Naive thymus-derived CD4-positive, alpha-beta T cell (primary cell): ENCODE results near the gene LY6G5B. TPM values are rescaled to one million over a fixed set of nuclear protein-coding genes. Genes with fewer than 3 reads are reported as not detected.

Source experiments
- ATAC-seq: fragments of 150-1000 bp; cut with Tn5 transposase; 2 replicates; pipeline ENCODE4 v1.10.0; 2021; ENCODE audit warnings: mild to moderate bottlenecking, moderate library complexity
- CTCF ChIA-PET: fragments of 350-600 bp; sonication (Branson Sonifier 250); formaldehyde crosslinking; loops from one replicate; lab custom pipeline; 2021; ENCODE audit warnings: antibody characterized with exemption; lab: Charles Lee
- POLR2A ChIA-PET: fragments of 350-600 bp; sonication (Branson Sonifier 250); formaldehyde crosslinking; loops from one replicate; lab custom pipeline; 2021; ENCODE audit warnings: antibody characterized with exemption, inconsistent platforms; lab: Charles Lee
- DNase-seq, 9 donors: peaks; one replicate each; pipeline versions ENCODE4 v3.0.0 to v3.0.0-alpha.2; 2020 to 2022; ENCODE audit warnings: mixed read lengths in 1 of 9
- H3K27ac ChIP-seq: one replicate; pipeline ENCODE4 v1.7.0; 2013; ENCODE audit warnings: mild to moderate bottlenecking, low read depth, low read length, moderate library complexity
- H3K27me3 ChIP-seq, 2 donors: one replicate each; pipeline ENCODE4 v1.7.0; 2013; ENCODE audit warnings: low read length in 2 of 2, mild to moderate bottlenecking in 2 of 2, moderate library complexity in 2 of 2; ENCODE audit not compliant: control insufficient read depth in 2 of 2, insufficient read depth in 2 of 2
- H3K36me3 ChIP-seq, 3 experiments: 1 replicate in 2 of 3; 2 replicates in 1 of 3; pipeline ENCODE4 v1.7.0; 2013; ENCODE audit warnings: low read length in 3 of 3, mild to moderate bottlenecking in 3 of 3, moderate library complexity in 1 of 3; ENCODE audit not compliant: insufficient read depth in 3 of 3, control insufficient read depth in 2 of 3
- H3K4me1 ChIP-seq, 2 donors: one replicate each; pipeline ENCODE4 v1.7.0; 2013; ENCODE audit warnings: low read length in 2 of 2, mild to moderate bottlenecking in 2 of 2, moderate library complexity in 1 of 2; ENCODE audit not compliant: control insufficient read depth in 2 of 2, insufficient read depth in 2 of 2
- H3K4me3 ChIP-seq: 2 replicates; pipeline ENCODE4 v1.7.0; 2013; ENCODE audit warnings: mild to moderate bottlenecking, low read length
- H3K9me3 ChIP-seq, 3 experiments: 1 replicate in 2 of 3; 2 replicates in 1 of 3; pipeline ENCODE4 v1.7.0; 2013; ENCODE audit warnings: low read length in 3 of 3; ENCODE audit not compliant: control insufficient read depth in 2 of 3
- H3K27ac Mint-ChIP-seq, 9 donors: one replicate each; pipeline ENCODE4 v1.8.0; 2020 to 2022; ENCODE audit warnings: mixed read lengths in 9 of 9, mild to moderate bottlenecking in 8 of 9, moderate library complexity in 5 of 9, inconsistent platforms in 2 of 9
- H3K27me3 Mint-ChIP-seq, 5 donors: one replicate each; pipeline ENCODE4 v1.8.0; 2021 to 2022; ENCODE audit warnings: mixed read lengths in 5 of 5, mild to moderate bottlenecking in 1 of 5
- H3K36me3 Mint-ChIP-seq, 5 donors: one replicate each; pipeline ENCODE4 v1.8.0; 2020 to 2022; ENCODE audit warnings: mixed read lengths in 5 of 5, mild to moderate bottlenecking in 3 of 5, inconsistent platforms in 1 of 5
- H3K4me1 Mint-ChIP-seq, 7 donors: one replicate each; pipeline ENCODE4 v1.8.0; 2020 to 2022; ENCODE audit warnings: mixed read lengths in 7 of 7, mild to moderate bottlenecking in 3 of 7, inconsistent platforms in 1 of 7
- H3K4me3 Mint-ChIP-seq, 10 donors: one replicate each; pipeline ENCODE4 v1.8.0; 2020 to 2022; ENCODE audit warnings: mild to moderate bottlenecking in 10 of 10, mixed read lengths in 10 of 10, moderate library complexity in 6 of 10, inconsistent platforms in 2 of 10
- H3K9me3 Mint-ChIP-seq, 11 donors: one replicate each; pipeline ENCODE4 v1.8.0; 2020 to 2022; ENCODE audit warnings: mixed read lengths in 11 of 11, mild to moderate bottlenecking in 4 of 11, inconsistent platforms in 1 of 11, moderate library complexity in 1 of 11
- intact Hi-C, 2 donors: fragments of 100-400 bp; cut with micrococcal nuclease; formaldehyde crosslinking; loops; one replicate each; pipeline ENCODE4 v1.15.1; 2023
- polyA plus RNA-seq, 2 donors: library from polyadenylated mRNA; unstranded; fragments of 300-500 nt; fragmentation: Illumina TruSeq; gene quantifications; one replicate each; pipeline ENCODE4 v1.2.3, GENCODE V29; 2021
- total RNA-seq, 6 experiments: library from RNA in 5 of 6; stranded (reverse) in 5 of 6; gene quantifications; 1 replicate in 5 of 6; 2 replicates in 1 of 6; pipeline ENCODE4 v1.2.3 and lab custom pipeline; 2021 to 2026

LY6G5B gene
- total and polyA plus RNA-seq, 7 experiments from 2014 or later: 27.7 to 51.0 (median 42.9) TPM; not detected in 2

DNA sequence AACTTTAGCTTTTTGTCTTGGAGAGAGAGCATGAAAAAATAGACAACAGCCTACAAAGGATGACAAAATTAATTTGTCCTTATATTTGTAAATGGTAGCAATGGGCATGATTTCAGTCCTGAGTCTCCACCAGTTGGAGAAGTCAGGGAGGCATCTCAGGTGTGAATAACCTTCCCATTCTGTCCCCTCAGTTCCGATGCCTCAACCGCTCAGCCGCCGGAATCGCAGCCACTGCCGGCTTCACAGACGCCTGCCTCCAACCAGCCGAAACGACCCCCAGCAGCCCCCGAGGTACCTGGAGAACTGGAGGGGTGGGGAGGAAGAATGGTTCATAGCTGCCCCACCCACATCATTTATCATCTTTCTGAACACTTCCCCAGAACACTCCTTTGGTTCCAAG is 45.7 kb upstream of the LY6G5B start:
- H3K4me3 Mint-ChIP-seq: no peak overlapping the region
- H3K36me3 Mint-ChIP-seq: peaks cover 4 to 48% (median 21%) of the 10 kb centered on the region in 5 donors
- no peaks in the 10 kb centered on the region for H3K27me3 Mint-ChIP-seq
- ChIA-PET CTCF (interaction anchor here (0.6 to 1.2 kb wide), 2 partner anchors 42 to 117 kb away, joined by 3 read pairs; partner anchors contain the start of gene LTB), POLR2A (interaction anchor here (66.4 kb wide), 1 partner anchor 60 kb away, joined by 3078 read pairs; the partner anchor contains the start of genes ATP6V1G2, DDX39B, LST1 and LTA)
- H3K27ac ChIP-seq: no peak overlapping the region
- peaks cover 9 to 39% (median 30%) of the 10 kb centered on the region in 7 donors for H3K4me1 Mint-ChIP-seq
- no peak overlapping the region for H3K4me3 ChIP-seq
- peaks cover 20 to 57% (median 23%) of the 10 kb centered on the region in 3 experiments for H3K36me3 ChIP-seq
- H3K9me3 ChIP-seq: no peaks in the 10 kb centered on the region
- ATAC-seq: no peak
- peaks cover 3 to 14% of the 10 kb centered on the region in 2 donors for H3K4me1 ChIP-seq
- DNase-seq: no peak
- peaks cover 0 to 2% (median 0%) of the 10 kb centered on the region in 11 donors for H3K9me3 Mint-ChIP-seq
- H3K27me3 ChIP-seq: no peaks in the 10 kb centered on the region
- intact Hi-C loops: loop anchor here (5.0 kb wide), 3 partner anchors 333 to 1228 kb away; partner anchors contain the start of genes GNL1 (in 1 of the 2), NELFE (in 1 of the 2), PRR3 (in 1 of the 2) and PSMB9 (in 1 of the 2)
- H3K27ac Mint-ChIP-seq: peak overlapping the region in 4 of 9 donors; percentile 5 to 74 (median 23)

DNA sequence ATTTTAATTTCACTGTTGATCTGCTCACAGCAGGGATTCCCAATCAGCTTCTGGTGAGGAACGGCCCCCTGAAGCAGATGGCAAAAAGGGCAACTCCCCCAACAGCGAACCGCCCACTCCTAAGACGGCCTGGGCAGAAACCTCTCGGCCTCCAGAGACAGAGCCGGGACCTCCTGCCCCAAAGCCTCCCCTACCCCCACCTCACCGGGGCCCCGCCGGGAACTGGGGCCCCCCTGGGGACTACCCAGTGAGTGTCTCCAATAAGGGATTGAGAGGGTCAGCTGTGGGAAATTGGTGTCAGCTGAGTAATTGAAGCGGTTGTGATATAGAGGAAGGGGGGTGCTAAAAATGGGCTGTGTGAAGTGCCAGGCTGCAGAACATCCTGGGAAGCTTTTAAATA is 42.8 kb upstream of the LY6G5B start:
- intact Hi-C loops: no loop called here
- H3K36me3 Mint-ChIP-seq: peaks cover 14 to 60% (median 26%) of the 10 kb centered on the region in 5 donors
- no peak for ATAC-seq
- Histone ChIP-seq H3K9me3 (no peaks in the 10 kb centered on the region), H3K36me3 (peaks cover 20 to 86% (median 29%) of the 10 kb centered on the region in 3 experiments), H3K4me3 (no peak overlapping the region), H3K4me1 (peaks cover 0 to 3% of the 10 kb centered on the region in 2 donors), H3K27ac (no peak overlapping the region), H3K27me3 (no peaks in the 10 kb centered on the region)
- peak overlapping the region in 2 of 9 donors; percentile 1 to 34 for H3K27ac Mint-ChIP-seq
- DNase-seq: no peak
- ChIA-PET CTCF (interaction anchor here (0.6 kb wide), 1 partner anchor 76 kb away, joined by 3 read pairs; no protein-coding TSS in a partner anchor), POLR2A (interaction anchor here (0.7 to 66.4 kb wide), 5 partner anchors 13 to 268 kb away, joined by 3 to 3078 read pairs (median 4); partner anchors contain the start of genes ATP6V1G2, BAG6, DDX39B and LST1)
- no peaks in the 10 kb centered on the region for H3K9me3 Mint-ChIP-seq
- no peaks in the 10 kb centered on the region for H3K27me3 Mint-ChIP-seq
- peaks cover 0 to 28% (median 12%) of the 10 kb centered on the region in 7 donors for H3K4me1 Mint-ChIP-seq
- H3K4me3 Mint-ChIP-seq: no peak overlapping the region

DNA sequence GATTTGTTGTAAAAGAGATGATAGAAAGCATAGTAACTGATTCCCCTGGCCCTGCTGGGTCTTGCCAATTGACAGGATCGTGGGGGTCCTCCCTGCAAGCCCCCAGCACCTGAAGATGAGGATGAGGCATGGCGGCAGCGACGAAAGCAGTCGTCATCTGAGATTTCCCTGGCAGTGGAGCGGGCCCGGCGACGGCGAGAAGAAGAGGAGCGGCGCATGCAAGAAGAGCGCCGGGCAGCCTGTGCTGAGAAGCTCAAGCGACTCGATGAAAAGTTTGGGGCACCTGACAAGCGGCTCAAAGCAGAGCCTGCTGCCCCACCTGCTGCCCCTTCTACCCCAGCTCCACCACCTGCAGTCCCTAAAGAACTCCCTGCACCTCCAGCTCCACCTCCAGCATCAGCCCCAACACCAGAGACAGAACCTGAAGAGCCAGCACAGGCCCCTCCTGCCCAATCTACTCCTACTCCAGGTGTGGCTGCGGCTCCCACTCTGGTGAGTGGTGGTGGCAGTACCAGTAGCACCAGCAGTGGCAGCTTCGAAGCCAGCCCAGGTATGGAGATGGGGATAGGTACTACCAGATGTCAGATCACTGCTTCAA is 42.0 kb upstream of the LY6G5B start:
- no peak for ATAC-seq
- Histone ChIP-seq H3K27ac (no peak overlapping the region), H3K27me3 (no peaks in the 10 kb centered on the region), H3K9me3 (no peaks in the 10 kb centered on the region), H3K36me3 (peaks cover 20 to 95% (median 35%) of the 10 kb centered on the region in 3 experiments), H3K4me1 (no peaks in the 10 kb centered on the region), H3K4me3 (no peak overlapping the region)
- H3K27ac Mint-ChIP-seq: peak overlapping the region in 1 of 9 donors; percentile 36
- no peaks in the 10 kb centered on the region for H3K9me3 Mint-ChIP-seq
- peaks cover 14 to 57% (median 26%) of the 10 kb centered on the region in 5 donors for H3K36me3 Mint-ChIP-seq
- peaks cover 0 to 20% (median 4%) of the 10 kb centered on the region in 7 donors for H3K4me1 Mint-ChIP-seq
- DNase-seq: no peak
- no peak overlapping the region for H3K4me3 Mint-ChIP-seq
- intact Hi-C loops: no loop called here
- H3K27me3 Mint-ChIP-seq: no peaks in the 10 kb centered on the region
- ChIA-PET POLR2A (interaction anchor here (1.3 to 66.4 kb wide), 3 partner anchors 12 to 64 kb away, joined by 4 to 3078 read pairs (median 7); partner anchors contain the start of genes ATP6V1G2, BAG6, DDX39B and LST1), CTCF (no interaction called here)

DNA sequence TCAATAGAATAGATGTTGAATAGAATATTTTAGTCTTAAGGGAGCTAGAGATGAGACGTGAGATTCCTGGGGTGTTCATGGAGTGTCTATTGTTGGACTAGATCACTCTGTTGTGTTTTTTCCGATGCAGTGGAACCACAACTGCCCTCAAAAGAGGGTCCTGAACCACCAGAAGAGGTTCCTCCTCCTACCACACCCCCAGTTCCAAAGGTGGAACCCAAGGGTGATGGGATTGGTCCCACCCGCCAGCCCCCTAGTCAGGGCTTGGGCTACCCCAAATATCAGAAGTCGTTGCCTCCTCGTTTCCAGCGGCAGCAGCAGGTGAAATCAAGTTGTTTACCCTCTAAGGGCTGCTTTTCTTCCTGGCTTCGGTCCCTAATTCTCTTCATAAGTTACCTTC is 40.8 kb upstream of the LY6G5B start:
- H3K4me1 Mint-ChIP-seq: peaks cover 0 to 16% (median 2%) of the 10 kb centered on the region in 7 donors
- H3K4me3 ChIP-seq: no peak overlapping the region
- DNase-seq: no peak
- no peak overlapping the region for H3K27ac ChIP-seq
- ChIA-PET POLR2A (interaction anchor here (0.5 to 66.4 kb wide), 4 partner anchors 19 to 362 kb away, joined by 3 to 3078 read pairs (median 3); partner anchors contain the start of genes ATP6V1G2, DDX39B, LST1 and LTA), CTCF (no interaction called here)
- peaks cover 27 to 100% (median 39%) of the 10 kb centered on the region in 3 experiments for H3K36me3 ChIP-seq
- H3K4me1 ChIP-seq: no peaks in the 10 kb centered on the region
- no peak overlapping the region for H3K4me3 Mint-ChIP-seq
- no peaks in the 10 kb centered on the region for H3K9me3 Mint-ChIP-seq
- H3K27me3 Mint-ChIP-seq: no peaks in the 10 kb centered on the region
- no peaks in the 10 kb centered on the region for H3K9me3 ChIP-seq
- intact Hi-C loops: no loop called here
- peaks cover 13 to 56% (median 26%) of the 10 kb centered on the region in 5 donors for H3K36me3 Mint-ChIP-seq
- peak overlapping the region in 3 of 9 donors; percentile 53 to 86 (median 67) for H3K27ac Mint-ChIP-seq
- no peaks in the 10 kb centered on the region for H3K27me3 ChIP-seq
- no peak for ATAC-seq

DNA sequence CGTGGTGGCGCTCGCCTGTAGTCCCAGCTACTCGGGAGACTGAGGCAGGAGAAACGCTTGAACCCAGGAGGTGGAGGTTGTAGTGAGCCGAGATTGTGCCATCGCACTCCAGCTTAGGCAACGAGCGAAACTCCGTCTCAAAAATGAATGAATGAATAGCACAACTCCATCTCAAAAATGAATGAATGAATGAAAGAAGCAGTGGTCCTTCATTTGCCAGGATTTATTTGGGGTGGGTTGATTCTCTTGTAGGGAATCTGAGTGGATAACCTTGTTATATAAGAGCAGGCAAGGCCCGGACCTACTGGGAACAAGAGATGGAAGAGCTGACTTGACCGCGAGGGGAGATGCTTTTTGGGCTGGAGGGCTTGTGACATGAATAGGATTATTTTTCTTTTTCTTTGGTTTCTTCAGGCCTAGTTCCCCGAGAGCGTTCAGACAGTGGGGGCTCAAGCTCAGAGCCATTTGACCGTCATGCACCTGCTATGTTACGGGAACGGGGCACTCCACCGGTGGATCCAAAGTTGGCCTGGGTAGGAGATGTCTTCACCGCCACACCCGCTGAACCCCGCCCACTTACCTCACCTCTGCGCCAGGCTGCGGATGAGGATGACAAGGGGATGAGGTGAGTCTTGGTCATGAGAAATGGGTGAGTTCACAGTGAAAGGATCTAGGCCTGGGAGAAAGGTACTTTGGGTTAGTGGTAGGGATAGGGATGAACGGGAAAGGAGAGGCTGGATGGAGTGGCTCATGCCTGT is 39.4 kb upstream of the LY6G5B start:
- intact Hi-C loops: no loop called here
- ATAC-seq (no peak), DNase-seq (no peak)
- H3K36me3 ChIP-seq: peaks cover 25 to 100% (median 38%) of the 10 kb centered on the region in 3 experiments
- H3K4me3 ChIP-seq: no peak overlapping the region
- H3K4me3 Mint-ChIP-seq: no peak overlapping the region
- ChIA-PET POLR2A (interaction anchor here (0.6 to 1.2 kb wide), 2 partner anchors 23 to 1713 kb away, joined by 3 to 4 read pairs; no protein-coding TSS in a partner anchor), CTCF (no interaction called here)
- no peaks in the 10 kb centered on the region for H3K9me3 Mint-ChIP-seq
- no peaks in the 10 kb centered on the region for H3K27me3 Mint-ChIP-seq
- peak overlapping the region in 3 of 9 donors; percentile 57 to 82 (median 78) for H3K27ac Mint-ChIP-seq
- no peak overlapping the region for H3K27ac ChIP-seq
- H3K4me1 Mint-ChIP-seq: peaks cover 0 to 17% (median 3%) of the 10 kb centered on the region in 7 donors
- no peaks in the 10 kb centered on the region for H3K27me3 ChIP-seq
- H3K4me1 ChIP-seq: no peaks in the 10 kb centered on the region
- H3K9me3 ChIP-seq: no peaks in the 10 kb centered on the region
- peaks cover 15 to 56% (median 29%) of the 10 kb centered on the region in 5 donors for H3K36me3 Mint-ChIP-seq

DNA sequence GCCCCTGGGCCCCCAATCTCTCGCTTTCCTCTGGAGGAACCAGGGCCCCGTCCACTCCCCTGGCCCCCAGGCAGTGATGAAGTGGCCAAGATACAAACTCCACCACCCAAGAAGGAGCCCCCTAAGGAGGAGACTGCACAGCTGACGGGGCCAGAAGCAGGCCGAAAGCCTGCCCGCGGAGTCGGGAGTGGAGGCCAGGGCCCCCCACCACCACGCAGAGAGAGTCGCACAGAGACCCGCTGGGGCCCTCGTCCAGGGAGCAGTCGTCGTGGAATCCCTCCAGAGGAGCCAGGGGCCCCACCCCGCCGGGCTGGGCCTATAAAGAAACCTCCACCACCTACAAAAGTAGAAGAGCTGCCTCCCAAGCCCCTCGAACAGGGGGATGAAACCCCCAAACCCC is 38.6 kb upstream of the LY6G5B start:
- no peaks in the 10 kb centered on the region for H3K27me3 ChIP-seq
- ATAC-seq (no peak), DNase-seq (no peak)
- H3K27ac Mint-ChIP-seq: no peak overlapping the region
- H3K9me3 Mint-ChIP-seq: no peaks in the 10 kb centered on the region
- no peaks in the 10 kb centered on the region for H3K27me3 Mint-ChIP-seq
- no peaks in the 10 kb centered on the region for H3K4me1 ChIP-seq
- no peak overlapping the region for H3K4me3 Mint-ChIP-seq
- intact Hi-C loops: no loop called here
- H3K36me3 ChIP-seq: peaks cover 17 to 100% (median 31%) of the 10 kb centered on the region in 3 experiments
- H3K4me3 ChIP-seq: no peak overlapping the region
- peaks cover 0 to 15% (median 0%) of the 10 kb centered on the region in 7 donors for H3K4me1 Mint-ChIP-seq
- ChIA-PET POLR2A (no interaction called here), CTCF (no interaction called here)
- H3K36me3 Mint-ChIP-seq: peaks cover 15 to 56% (median 30%) of the 10 kb centered on the region in 5 donors
- H3K27ac ChIP-seq: no peak overlapping the region
- H3K9me3 ChIP-seq: no peaks in the 10 kb centered on the region
